HG03139 (cell line): ENCODE measurements around the gene MEF2A.

ENCODE experiments used
- ATAC-seq: cut with Tn5 transposase; IDR thresholded peaks from one replicate; pipeline ENCODE4 v1.9.1; 2021; ENCODE audit not compliant: unreplicated experiment

Gene MEF2A

GRCh38 chr15:99562238-99562637 lies 3.5 kb upstream of the MEF2A start:
- ATAC-seq = no peak

- peak; percentile 23 for ATAC-seq
These were observed 1.3 kb upstream of the MEF2A start for GRCh38 chr15:99564221-99565048.

DNA sequence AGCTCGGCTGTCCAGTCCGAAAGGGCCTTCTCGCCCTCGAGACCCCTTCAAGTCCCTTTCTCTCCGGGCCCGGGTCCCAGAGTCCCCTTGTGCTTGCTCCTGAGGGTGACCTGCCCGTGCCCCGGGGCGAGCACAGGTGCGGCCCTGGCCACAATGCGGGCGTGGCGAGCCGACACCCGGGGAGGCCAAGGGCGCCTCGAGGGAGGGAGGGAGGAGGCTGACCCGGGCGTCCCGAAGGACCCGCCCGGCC lies 810 bp upstream of the MEF2A start:
- ATAC-seq = no peak

GRCh38 chr15:99566157-99566897 lies 543 bp downstream of the MEF2A start:
- ATAC-seq = no peak

- ATAC-seq = no peak
These were observed 3.0 kb downstream of the MEF2A start for GRCh38 chr15:99568625-99569352.

DNA sequence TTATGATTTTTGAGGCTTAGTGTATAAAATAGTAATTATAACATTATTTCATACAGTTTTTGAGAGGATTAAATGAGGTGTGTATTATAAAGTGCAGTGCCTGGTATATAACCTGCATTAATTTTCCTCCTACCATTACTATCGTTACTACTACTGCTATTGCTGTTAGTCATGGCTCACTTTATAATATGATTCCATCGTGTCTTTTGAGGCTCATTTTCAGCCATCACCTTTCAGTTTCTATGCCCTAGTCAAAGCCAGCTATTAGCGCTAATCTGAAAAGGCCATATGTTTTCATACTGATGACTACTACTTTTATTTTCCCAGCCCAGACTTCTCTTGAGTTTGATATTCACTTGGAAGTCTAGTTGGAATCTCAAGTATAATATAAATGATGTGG lies 5.5 kb downstream of the MEF2A start:
- no peak for ATAC-seq

- no peak for ATAC-seq
These were observed 8.3 kb downstream of the MEF2A start for GRCh38 chr15:99574048-99574447.

DNA sequence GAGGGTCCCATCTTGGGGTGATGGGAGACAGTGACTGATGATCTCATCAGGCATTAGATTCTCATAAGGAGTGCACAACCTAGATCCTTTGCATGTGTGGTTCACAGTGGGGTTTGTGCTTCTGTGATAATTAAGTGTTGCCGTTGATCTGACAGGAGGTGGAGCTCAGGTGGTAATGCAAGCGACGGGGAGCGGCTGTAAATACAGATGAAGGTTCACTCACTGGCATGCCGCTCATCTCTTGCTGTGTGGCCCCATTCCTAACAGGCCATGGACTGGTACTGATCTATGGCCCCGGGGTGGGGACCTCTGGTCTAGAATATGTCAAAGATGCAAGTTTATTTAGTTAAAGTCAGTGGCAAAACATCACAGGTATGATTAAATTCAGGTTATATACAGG lies 8.7 kb downstream of the MEF2A start:
- no peak for ATAC-seq

- no peak for ATAC-seq
These were observed 13.0 kb downstream of the MEF2A start for GRCh38 chr15:99578809-99579208.

- ATAC-seq = no peak
These were observed 14.3 kb downstream of the MEF2A start for GRCh38 chr15:99580076-99580475.

DNA sequence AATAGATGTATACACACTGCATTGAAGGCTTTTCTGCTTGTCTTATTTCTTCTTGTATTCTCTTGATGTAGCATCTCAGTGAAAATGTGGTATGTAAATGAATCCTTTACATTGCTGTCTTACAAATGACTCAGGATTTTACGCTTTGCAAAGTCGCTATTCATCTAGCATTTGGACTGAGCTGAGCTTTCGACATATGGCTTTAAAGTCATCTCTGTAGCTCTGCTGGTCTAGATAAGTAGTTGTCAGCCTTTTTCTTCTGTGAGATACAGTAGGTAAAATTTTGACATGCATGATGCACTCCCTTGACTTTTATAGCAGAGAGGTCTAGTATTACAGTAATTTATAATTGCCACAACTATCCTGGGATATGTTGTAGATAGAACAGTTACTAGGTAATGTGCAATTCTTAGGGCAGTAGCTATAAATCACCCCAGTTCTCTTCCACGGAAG lies 16.8 kb downstream of the MEF2A start:
- no peak for ATAC-seq

DNA sequence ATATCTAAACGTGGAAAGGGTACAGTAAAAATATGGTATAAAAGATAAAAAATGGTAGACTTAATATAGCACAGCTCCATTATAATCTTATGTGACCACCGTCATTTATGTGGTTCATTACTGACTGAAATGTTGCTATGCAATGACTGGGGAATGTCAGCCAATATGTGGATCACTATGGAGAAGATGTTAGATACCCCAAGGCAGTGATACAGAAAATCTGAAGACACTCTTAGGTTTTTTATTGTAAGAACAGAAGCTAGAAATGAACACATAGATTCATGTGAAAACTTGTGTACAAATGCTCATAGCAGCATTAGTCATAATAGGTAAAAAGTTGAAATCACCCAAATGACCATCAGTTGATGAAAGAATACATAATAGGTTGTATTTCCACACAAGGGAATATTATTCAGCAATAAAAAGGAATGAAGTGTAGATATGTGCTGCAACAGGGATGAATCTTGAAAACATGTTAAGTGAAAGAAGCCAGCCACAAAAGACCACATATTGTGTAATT lies 18.4 kb downstream of the MEF2A start:
- no peak for ATAC-seq

DNA sequence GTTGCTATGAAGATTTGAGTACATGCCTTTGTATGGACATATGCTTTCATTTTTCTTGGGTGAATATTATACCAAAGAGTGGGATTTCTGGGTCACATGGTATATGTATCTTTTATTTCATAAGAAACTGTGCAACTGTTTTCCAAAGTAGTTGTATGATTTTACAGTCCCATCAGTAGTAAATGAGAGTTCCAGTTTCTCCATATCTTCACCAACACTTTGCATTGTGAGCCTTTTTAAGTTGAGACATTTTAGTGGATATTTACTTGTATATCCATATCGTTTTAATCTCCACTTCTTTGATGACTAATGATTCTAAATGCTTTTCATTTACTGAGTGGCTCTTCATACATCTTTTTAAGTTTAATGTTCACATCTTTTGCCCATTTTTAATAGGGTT lies 20.3 kb downstream of the MEF2A start:
- no peak for ATAC-seq

DNA sequence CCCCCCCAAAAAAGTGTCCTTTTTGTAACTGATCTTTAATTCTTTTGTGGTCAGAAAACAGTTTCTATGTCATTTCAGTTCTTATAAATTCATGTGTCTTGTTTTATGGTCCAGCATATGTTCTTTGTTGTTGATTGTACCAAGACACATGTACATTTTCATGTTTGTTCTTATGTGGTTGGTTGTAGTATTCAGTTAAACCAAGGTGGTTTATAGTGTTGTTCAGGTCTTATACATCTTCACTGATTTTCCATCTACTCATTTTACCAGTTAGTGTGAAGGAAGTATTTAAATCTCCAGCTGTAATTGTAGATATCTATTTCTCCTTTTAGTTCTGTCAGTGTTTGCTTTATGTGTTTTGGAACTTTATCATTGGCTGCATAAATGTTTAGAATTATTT lies 24.0 kb downstream of the MEF2A start:
- ATAC-seq = no peak

DNA sequence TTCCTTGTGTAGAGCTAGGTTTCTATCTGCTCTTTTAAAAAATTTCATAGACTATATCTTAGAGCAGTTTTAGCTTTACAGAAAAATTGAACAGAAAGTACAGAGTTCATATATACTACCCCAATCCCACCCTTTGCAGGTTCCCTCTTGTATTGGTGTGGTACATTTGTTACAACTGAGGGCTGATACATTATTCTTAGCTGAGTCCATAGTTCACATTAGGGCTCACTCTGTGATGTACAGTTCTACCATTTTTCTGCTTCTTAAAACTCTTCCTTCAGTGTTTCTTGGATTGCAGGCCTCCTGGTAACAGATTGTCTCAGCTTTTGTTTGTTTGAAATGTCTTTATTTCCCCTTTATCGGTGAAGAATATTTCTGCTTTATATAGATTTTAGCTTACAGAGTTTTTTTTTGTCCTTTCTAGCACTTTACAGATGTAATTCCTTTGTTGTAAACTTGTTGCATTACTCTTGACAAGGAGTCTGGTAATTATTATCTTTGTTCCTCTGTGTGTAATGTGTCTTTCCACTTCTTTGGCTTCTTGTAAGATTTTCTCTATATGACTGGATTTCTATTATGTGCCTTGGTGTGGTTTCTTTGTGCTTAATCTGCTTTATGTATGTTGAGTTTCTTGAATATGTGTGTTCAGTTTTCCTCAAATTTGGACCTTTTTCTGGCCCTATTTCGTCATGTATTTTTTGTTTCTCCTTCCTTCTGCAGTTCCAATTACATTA lies 25.3 kb downstream of the MEF2A start:
- ATAC-seq = no peak

DNA sequence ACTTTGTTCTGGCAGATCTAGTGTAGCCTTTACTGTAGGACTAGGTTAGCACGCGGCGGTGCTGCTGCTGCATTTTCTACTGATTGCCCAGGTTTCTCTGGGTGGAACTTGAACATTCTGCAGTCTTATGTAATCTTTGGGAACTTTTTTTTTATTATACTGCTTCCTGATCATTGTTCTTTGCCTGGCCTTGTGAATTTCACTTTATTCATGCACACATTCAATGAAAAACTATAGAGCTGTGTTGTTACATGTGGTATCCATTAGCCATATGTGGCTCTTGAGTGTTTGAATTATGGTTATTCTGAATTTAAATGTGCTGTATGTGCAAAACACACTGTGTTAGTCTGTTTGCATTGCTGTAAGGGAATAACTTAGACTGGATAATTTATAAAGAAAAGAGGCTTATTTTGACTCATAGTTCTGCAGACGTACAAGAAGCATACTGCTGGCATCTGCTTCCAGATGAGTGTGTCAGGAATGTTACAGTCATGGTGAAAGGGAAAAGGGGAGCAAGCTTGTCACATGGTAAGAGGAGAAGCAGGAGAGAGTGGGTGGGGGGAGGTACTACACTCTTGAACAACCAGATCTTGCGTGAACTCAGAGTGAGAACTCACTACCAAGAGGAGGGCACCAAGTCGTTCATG lies 26.5 kb downstream of the MEF2A start:
- no peak for ATAC-seq

GRCh38 chr15:99593070-99593469 lies 27.3 kb downstream of the MEF2A start:
- no peak for ATAC-seq

- ATAC-seq = no peak
These were observed 29.1 kb downstream of the MEF2A start for GRCh38 chr15:99594916-99595315.

- ATAC-seq = no peak
These were observed 32.5 kb downstream of the MEF2A start for GRCh38 chr15:99598296-99598695.

- no peak for ATAC-seq
These were observed 38.0 kb downstream of the MEF2A start for GRCh38 chr15:99603828-99604227.

- no peak for ATAC-seq
These were observed 39.1 kb downstream of the MEF2A start for GRCh38 chr15:99604865-99605264.
